Stimulated activated effector memory CD8-positive, alpha-beta T cell treated with anti-CD3 and anti-CD28 coated beads, Interleukin-12 subunit alpha, Interleukin-12 subunit beta, amount 100 ng/mL, for 72 hours (primary cell): Measurements from ENCODE around the gene FBXL19.
"Not testable (repeated sequence)": the region's sequence is repeated elsewhere in the genome, so short reads cannot be mapped to it uniquely, and the experiment has no call there.

Experiments
- ATAC-seq: fragments of 150-1000 bp; cut with Tn5 transposase; 2 replicates; pipeline ENCODE4 v1.10.0; 2021
- DNase-seq, 2 donors: peaks; one replicate each; pipeline ENCODE4 v3.0.0; 2021 to 2022; ENCODE audit warnings: low spot score in 2 of 2
- H3K27ac Mint-ChIP-seq: one replicate; pipeline ENCODE4 v1.8.0; 2022; ENCODE audit warnings: mild to moderate bottlenecking, mixed read lengths
- H3K36me3 Mint-ChIP-seq: one replicate; pipeline ENCODE4 v1.8.0; 2022; ENCODE audit warnings: mild to moderate bottlenecking, mixed read lengths
- H3K4me1 Mint-ChIP-seq: one replicate; pipeline ENCODE4 v1.8.0; 2022; ENCODE audit warnings: mixed read lengths
- H3K4me3 Mint-ChIP-seq: one replicate; pipeline ENCODE4 v1.8.0; 2022; ENCODE audit warnings: mild to moderate bottlenecking, mixed read lengths
- H3K9me3 Mint-ChIP-seq: one replicate; pipeline ENCODE4 v1.8.0; 2022; ENCODE audit warnings: mixed read lengths

FBXL19 gene

GRCh38 chr16:30923554-30924075 is at the start of gene FBXL19:
FBXL19 (plus strand) TSS chr16:30923572; CDS start chr16:30925755, 2,183 bp downstream.
- peak within 1 kb of the TSS; percentile 98 for H3K4me3 Mint-ChIP-seq
- peaks cover 44% of the 10 kb centered on the region for H3K4me1 Mint-ChIP-seq
- peaks cover 37% of the 10 kb centered on the region for H3K36me3 Mint-ChIP-seq
- ATAC-seq, result no peak
- DNase-seq, result no peak
- H3K9me3 Mint-ChIP-seq, result no peaks in the 10 kb centered on the region
- H3K27ac Mint-ChIP-seq, result peak within 1 kb of the TSS; percentile 100

- Mint-ChIP-seq H3K27ac (peak overlapping the region; percentile 87), H3K4me1 (peaks cover 46% of the 10 kb centered on the region)
- no peak for DNase-seq
These were observed 49.0 kb upstream of the FBXL19 start for GRCh38 chr16:30874244-30874820.

GRCh38 chr16:30874821-30875717 is 48.3 kb upstream of the FBXL19 start:
- Mint-ChIP-seq H3K4me3 (peak overlapping the region; percentile 78), H3K4me1 (peaks cover 47% of the 10 kb centered on the region), H3K9me3 (no peaks in the 10 kb centered on the region), H3K36me3 (peaks cover 52% of the 10 kb centered on the region), H3K27ac (peak overlapping the region; percentile 87)
- DNase-seq (peak; percentile 82 to 93), ATAC-seq (peak; percentile 91)

More at GRCh38 chr16:30874244-30874820, 49.0 kb upstream of the FBXL19 start:
- Mint-ChIP-seq H3K4me3 (peak overlapping the region; percentile 78), H3K9me3 (no peaks in the 10 kb centered on the region), H3K36me3 (peaks cover 45% of the 10 kb centered on the region)
- no peak for ATAC-seq

GRCh38 chr16:30875871-30876801 is 47.2 kb upstream of the FBXL19 start:
- peaks cover 63% of the 10 kb centered on the region for H3K36me3 Mint-ChIP-seq
- peak overlapping the region; percentile 78 for H3K4me3 Mint-ChIP-seq

GRCh38 chr16:30876867-30877266 is 46.5 kb upstream of the FBXL19 start:
- Mint-ChIP-seq H3K4me3 (peak overlapping the region; percentile 78), H3K4me1 (peaks cover 47% of the 10 kb centered on the region), H3K9me3 (no peaks in the 10 kb centered on the region), H3K27ac (peak overlapping the region; percentile 87), H3K36me3 (peaks cover 70% of the 10 kb centered on the region)
- DNase-seq (peak in 1 of 2 donors; percentile 59), ATAC-seq (no peak)

More at GRCh38 chr16:30875871-30876801, 47.2 kb upstream of the FBXL19 start:
- Mint-ChIP-seq H3K27ac (peak overlapping the region; percentile 87), H3K9me3 (no peaks in the 10 kb centered on the region), H3K4me1 (peaks cover 47% of the 10 kb centered on the region)
- peak; percentile 63 for ATAC-seq
- DNase-seq, result peak in 1 of 2 donors; percentile 67

GRCh38 chr16:30882429-30883310 is 40.7 kb upstream of the FBXL19 start:
- no peak for DNase-seq
- Mint-ChIP-seq H3K27ac (peak overlapping the region; percentile 93), H3K4me1 (peaks cover 43% of the 10 kb centered on the region), H3K36me3 (peaks cover 98% of the 10 kb centered on the region), H3K9me3 (no peaks in the 10 kb centered on the region), H3K4me3 (peak overlapping the region; percentile 23)
- ATAC-seq, result peak; percentile 42

- DNase-seq, result no peak
- Mint-ChIP-seq H3K4me1 (peaks cover 44% of the 10 kb centered on the region), H3K9me3 (no peaks in the 10 kb centered on the region), H3K27ac (peak overlapping the region; percentile 23), H3K36me3 (peaks cover 97% of the 10 kb centered on the region), H3K4me3 (peak overlapping the region; percentile 8)
- ATAC-seq, result peak; percentile 87
These were observed 38.6 kb upstream of the FBXL19 start for GRCh38 chr16:30884760-30885159.

GRCh38 chr16:30885196-30885595 is 38.2 kb upstream of the FBXL19 start:
- ATAC-seq (no peak), DNase-seq (no peak)
- Mint-ChIP-seq H3K4me3 (peak overlapping the region; percentile 8), H3K27ac (peak overlapping the region; percentile 23), H3K36me3 (peaks cover 97% of the 10 kb centered on the region), H3K4me1 (peaks cover 47% of the 10 kb centered on the region), H3K9me3 (no peaks in the 10 kb centered on the region)

GRCh38 chr16:30886145-30886544 is 37.2 kb upstream of the FBXL19 start:
- Mint-ChIP-seq H3K4me1 (peaks cover 47% of the 10 kb centered on the region), H3K36me3 (peaks cover 97% of the 10 kb centered on the region), H3K27ac (peak overlapping the region; percentile 23), H3K4me3 (no peak overlapping the region), H3K9me3 (no peaks in the 10 kb centered on the region)
- ATAC-seq, result no peak
- no peak for DNase-seq

- Mint-ChIP-seq H3K27ac (no peak overlapping the region), H3K9me3 (no peaks in the 10 kb centered on the region), H3K36me3 (peaks cover 92% of the 10 kb centered on the region), H3K4me1 (peaks cover 40% of the 10 kb centered on the region), H3K4me3 (no peak overlapping the region)
- ATAC-seq, result no peak
- DNase-seq, result no peak
These were observed 35.4 kb upstream of the FBXL19 start for GRCh38 chr16:30887927-30888326.

- DNase-seq (no peak), ATAC-seq (no peak)
- H3K4me1 Mint-ChIP-seq, result peaks cover 42% of the 10 kb centered on the region
- no peak overlapping the region for H3K4me3 Mint-ChIP-seq
- peaks cover 81% of the 10 kb centered on the region for H3K36me3 Mint-ChIP-seq
- peak overlapping the region; percentile 83 for H3K27ac Mint-ChIP-seq
- H3K9me3 Mint-ChIP-seq, result no peaks in the 10 kb centered on the region
These were observed 34.4 kb upstream of the FBXL19 start for GRCh38 chr16:30888856-30889499.

GRCh38 chr16:30889721-30890120 is 33.7 kb upstream of the FBXL19 start:
- H3K27ac Mint-ChIP-seq, result peak overlapping the region; percentile 59
- no peak overlapping the region for H3K4me3 Mint-ChIP-seq
- DNase-seq (no peak), ATAC-seq (no peak)
- H3K9me3 Mint-ChIP-seq, result no peaks in the 10 kb centered on the region
- H3K4me1 Mint-ChIP-seq, result peaks cover 45% of the 10 kb centered on the region
- H3K36me3 Mint-ChIP-seq, result peaks cover 75% of the 10 kb centered on the region

GRCh38 chr16:30891043-30891823 is 32.1 kb upstream of the FBXL19 start:
- not testable (repeated sequence) for ATAC-seq, H3K9me3 Mint-ChIP-seq, H3K27ac Mint-ChIP-seq, H3K4me3 Mint-ChIP-seq, DNase-seq
- peaks cover 52% of the 10 kb centered on the region for H3K4me1 Mint-ChIP-seq
- H3K36me3 Mint-ChIP-seq, result peaks cover 61% of the 10 kb centered on the region
